GM12892 (cell line): ENCODE results near the gene JAZF1.

Experiments
- POLR2A ChIP-seq: IDR thresholded peaks from 2 replicates; pipeline ENCODE4 v1.6.1; 2011; ENCODE audit warnings: low read depth, low read length, control low read depth
- POLR2AphosphoS5 ChIP-seq: IDR thresholded peaks from 2 replicates; pipeline ENCODE4 v1.6.1; 2011; ENCODE audit warnings: low read depth, low read length, control low read depth
- TAF1 ChIP-seq: IDR thresholded peaks from 2 replicates; pipeline ENCODE4 v1.6.1; 2011; ENCODE audit warnings: low read depth, mild to moderate bottlenecking, control low read depth, low read length, borderline replicate concordance

DNA sequence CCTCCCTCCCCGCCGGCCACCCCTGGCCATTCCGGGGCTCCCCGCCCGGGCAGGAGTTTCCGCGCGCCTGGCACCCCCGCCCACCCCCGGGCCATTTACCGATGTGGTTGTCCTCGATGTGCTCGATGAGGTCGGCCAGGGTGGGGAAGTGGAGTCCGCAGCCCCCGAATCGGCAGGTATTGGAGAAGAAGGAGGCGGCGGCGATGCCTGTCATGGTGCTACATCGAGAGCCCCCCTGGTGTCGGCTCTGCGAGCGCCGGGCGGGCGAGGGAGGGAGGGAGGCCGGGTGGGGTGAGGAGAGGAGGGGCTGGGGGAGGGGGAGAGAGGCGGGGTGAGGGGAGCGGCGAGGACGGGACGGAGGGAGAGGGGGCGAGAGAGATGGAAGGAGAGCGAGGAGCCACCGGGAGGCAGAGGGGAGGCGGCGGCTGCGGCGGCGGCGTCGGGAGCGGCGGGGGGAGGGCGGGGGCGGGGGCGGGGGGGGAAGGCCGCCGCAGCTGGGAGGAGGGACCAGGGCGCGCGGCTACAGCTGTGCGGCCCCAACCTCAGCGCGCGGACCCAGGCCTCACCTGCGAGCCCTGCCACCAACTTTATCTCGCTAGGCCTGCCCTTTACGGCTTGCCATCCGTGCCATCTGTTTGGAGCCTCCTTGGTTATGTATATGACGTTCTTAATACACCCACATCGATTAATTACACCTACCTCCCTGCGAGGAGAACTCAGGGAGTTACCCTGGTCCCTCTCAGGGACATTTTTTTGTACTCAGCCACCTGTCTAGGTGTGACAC is at the start of gene JAZF1:
- no peak for TF ChIP-seq POLR2A
- TF ChIP-seq POLR2AphosphoS5, result no peak
- no peak for TF ChIP-seq TAF1
